Parathyroid adenoma (tissue), 2 donors: ENCODE measurements around the gene NXN.
"Not testable (repeated sequence)": the region's sequence is repeated elsewhere in the genome, so short reads cannot be mapped to it uniquely, and the experiment has no call there.

Experiments
- H2AFZ ChIP-seq: fragments of 300-600 bp; sonication (generic); one replicate; pipeline ENCODE4 v1.7.0; 2017; ENCODE audit warnings: antibody characterized with exemption, mild to moderate bottlenecking
- H3K27ac ChIP-seq: fragments of 300-600 bp; sonication (generic); one replicate; pipeline ENCODE4 v1.7.0; 2017
- H3K27me3 ChIP-seq: fragments of 300-600 bp; sonication (generic); one replicate; pipeline ENCODE4 v1.7.0; 2017; ENCODE audit warnings: low read length; ENCODE audit not compliant: control insufficient read depth, insufficient read depth
- H3K36me3 ChIP-seq: fragments of 300-600 bp; sonication (generic); one replicate; pipeline ENCODE4 v1.7.0; 2017; ENCODE audit warnings: low read length; ENCODE audit not compliant: control insufficient read depth, insufficient read depth
- H3K4me1 ChIP-seq: fragments of 300-600 bp; sonication (generic); one replicate; pipeline ENCODE4 v1.7.0; 2017; ENCODE audit warnings: control low read depth
- H3K4me2 ChIP-seq: fragments of 300-600 bp; sonication (generic); one replicate; pipeline ENCODE4 v1.7.0; 2017; ENCODE audit warnings: low read length
- H3K4me3 ChIP-seq: fragments of 300-600 bp; sonication (generic); one replicate; pipeline ENCODE4 v1.7.0; 2017; ENCODE audit warnings: low read depth, low read length
- H3K79me2 ChIP-seq: fragments of 300-600 bp; sonication (generic); one replicate; pipeline ENCODE4 v1.7.0; 2017; ENCODE audit warnings: control low read depth
- H3K9ac ChIP-seq: fragments of 300-600 bp; sonication (generic); one replicate; pipeline ENCODE4 v1.7.0; 2017; ENCODE audit warnings: mild to moderate bottlenecking
- H3K9me3 ChIP-seq: fragments of 300-600 bp; sonication (generic); one replicate; pipeline ENCODE4 v1.7.0; 2017; ENCODE audit warnings: low read length; ENCODE audit not compliant: control insufficient read depth
- TF ChIP-seq, protein P1 (sequence below): fragments of 300-600 bp; sonication (generic); IDR thresholded peaks from one replicate; pipeline ENCODE4 v1.7.0; 2017; ENCODE audit warnings: antibody characterized with exemption, mild to moderate bottlenecking
- donor health status: primary hyperparathyroidism.

Gene NXN

DNA sequence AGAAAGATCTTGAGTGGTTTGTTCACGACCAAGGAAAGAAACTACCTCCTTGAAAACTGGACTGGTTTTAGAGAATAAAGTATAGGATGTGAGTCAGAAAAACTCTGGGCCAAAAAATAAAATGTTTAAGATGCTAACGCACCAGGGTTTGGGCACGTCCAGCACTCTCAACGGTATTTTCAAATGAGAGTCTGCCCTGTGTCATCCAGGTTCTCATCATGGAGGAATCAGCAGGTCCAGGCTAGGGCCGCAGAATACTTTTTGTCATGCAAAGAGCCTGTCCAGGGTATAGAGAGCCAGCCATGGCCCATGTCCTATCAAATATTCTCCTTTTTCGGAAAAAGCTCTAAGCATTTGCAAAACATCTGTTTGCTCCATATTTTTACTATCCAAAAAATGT is 2.4 kb downstream of the NXN start:
- no peaks in the 10 kb centered on the region for H3K27me3 ChIP-seq
- no peak overlapping the region for H3K27ac ChIP-seq
- no peaks in the 10 kb centered on the region for H3K36me3 ChIP-seq
- H3K4me3 ChIP-seq, result no peak overlapping the region
- H3K79me2 ChIP-seq, result no peaks in the 10 kb centered on the region
- no peaks in the 10 kb centered on the region for H3K9me3 ChIP-seq
- no peak overlapping the region for H3K4me2 ChIP-seq
- H3K4me1 ChIP-seq, result no peaks in the 10 kb centered on the region
- H2AFZ ChIP-seq, result no peak overlapping the region
- H3K9ac ChIP-seq, result no peak overlapping the region
- TF ChIP-seq, protein P1, sequence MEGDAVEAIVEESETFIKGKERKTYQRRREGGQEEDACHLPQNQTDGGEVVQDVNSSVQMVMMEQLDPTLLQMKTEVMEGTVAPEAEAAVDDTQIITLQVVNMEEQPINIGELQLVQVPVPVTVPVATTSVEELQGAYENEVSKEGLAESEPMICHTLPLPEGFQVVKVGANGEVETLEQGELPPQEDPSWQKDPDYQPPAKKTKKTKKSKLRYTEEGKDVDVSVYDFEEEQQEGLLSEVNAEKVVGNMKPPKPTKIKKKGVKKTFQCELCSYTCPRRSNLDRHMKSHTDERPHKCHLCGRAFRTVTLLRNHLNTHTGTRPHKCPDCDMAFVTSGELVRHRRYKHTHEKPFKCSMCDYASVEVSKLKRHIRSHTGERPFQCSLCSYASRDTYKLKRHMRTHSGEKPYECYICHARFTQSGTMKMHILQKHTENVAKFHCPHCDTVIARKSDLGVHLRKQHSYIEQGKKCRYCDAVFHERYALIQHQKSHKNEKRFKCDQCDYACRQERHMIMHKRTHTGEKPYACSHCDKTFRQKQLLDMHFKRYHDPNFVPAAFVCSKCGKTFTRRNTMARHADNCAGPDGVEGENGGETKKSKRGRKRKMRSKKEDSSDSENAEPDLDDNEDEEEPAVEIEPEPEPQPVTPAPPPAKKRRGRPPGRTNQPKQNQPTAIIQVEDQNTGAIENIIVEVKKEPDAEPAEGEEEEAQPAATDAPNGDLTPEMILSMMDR, result no peak

DNA sequence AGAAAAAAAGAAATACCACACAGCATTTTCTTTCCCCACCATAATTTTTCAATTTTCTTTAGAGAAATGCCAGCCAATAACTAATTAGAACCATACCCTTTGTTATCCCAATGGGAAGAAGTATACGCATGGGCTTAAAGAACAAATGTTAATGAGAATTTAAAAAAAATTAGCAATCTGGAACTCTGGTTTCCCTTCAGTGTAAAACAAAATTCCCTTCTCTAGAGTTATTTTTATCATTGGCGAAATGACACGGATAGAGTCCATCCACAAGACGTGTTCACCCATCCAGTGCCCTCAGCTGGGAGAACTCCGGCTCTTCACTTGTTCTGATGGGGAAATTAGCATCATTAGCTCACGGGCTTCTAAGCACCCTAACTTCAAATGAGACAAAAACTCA is 3.3 kb downstream of the NXN start:
- no peaks in the 10 kb centered on the region for H3K79me2 ChIP-seq
- H3K4me2 ChIP-seq, result no peak overlapping the region
- no peaks in the 10 kb centered on the region for H3K36me3 ChIP-seq
- no peak overlapping the region for H3K27ac ChIP-seq
- no peak overlapping the region for H3K4me3 ChIP-seq
- TF ChIP-seq, protein P1, result no peak
- H3K9ac ChIP-seq, result no peak overlapping the region
- H3K27me3 ChIP-seq, result no peaks in the 10 kb centered on the region
- H3K4me1 ChIP-seq, result no peaks in the 10 kb centered on the region
- H3K9me3 ChIP-seq, result no peaks in the 10 kb centered on the region
- H2AFZ ChIP-seq, result no peak overlapping the region

DNA sequence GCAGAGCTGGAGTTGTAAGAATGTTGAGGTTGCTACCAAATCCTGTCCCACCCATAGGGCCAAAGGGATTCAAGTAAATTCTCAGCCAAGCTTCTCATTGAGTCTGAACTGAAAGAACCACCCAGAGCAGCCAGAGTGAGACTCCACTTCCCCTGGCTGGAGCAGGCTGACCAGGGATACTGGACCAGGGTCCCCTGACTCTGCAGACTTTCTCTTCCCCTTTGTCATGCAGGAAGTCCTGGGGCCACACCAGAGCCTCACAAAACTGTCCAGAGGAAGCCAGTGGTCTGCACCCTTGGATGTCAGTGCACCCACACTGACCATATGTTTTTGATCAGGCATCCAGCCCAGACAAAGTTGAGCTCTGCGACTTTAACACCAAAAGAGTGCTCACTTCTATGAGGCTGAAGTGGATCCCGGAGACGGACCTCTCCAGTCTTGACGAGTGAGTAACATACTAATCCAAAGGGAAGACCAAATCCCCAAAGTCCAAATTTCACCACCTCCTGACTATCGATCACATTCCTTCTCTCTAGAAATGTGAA is 4.1 kb downstream of the NXN start:
- H3K27ac ChIP-seq, result no peak overlapping the region
- no peaks in the 10 kb centered on the region for H3K36me3 ChIP-seq
- no peaks in the 10 kb centered on the region for H3K79me2 ChIP-seq
- H2AFZ ChIP-seq, result no peak overlapping the region
- no peak overlapping the region for H3K4me3 ChIP-seq
- no peaks in the 10 kb centered on the region for H3K4me1 ChIP-seq
- TF ChIP-seq, protein P1, result no peak
- H3K27me3 ChIP-seq, result no peaks in the 10 kb centered on the region
- no peaks in the 10 kb centered on the region for H3K9me3 ChIP-seq
- no peak overlapping the region for H3K4me2 ChIP-seq
- no peak overlapping the region for H3K9ac ChIP-seq

DNA sequence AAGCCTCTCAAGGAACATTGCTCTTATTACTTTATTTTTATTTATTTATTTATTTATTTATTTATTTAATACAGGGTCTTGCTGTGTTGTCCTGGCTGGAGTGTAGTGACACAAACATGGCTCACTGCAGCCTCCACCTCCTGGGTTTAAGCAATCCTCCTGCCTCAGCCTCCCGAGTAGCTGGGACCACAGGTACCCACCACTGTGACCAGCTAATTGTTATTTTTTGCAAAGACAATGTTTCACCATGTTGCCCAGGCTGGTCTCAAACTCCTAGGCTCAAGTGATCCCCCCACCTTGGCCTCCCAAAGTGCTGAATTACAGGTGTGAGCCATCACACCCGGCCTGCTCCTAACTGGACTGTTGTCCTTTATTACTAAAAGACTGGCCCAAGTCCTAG is 4.8 kb downstream of the NXN start:
- not testable (repeated sequence) for H3K27me3 ChIP-seq, H3K27ac ChIP-seq, H3K79me2 ChIP-seq, H3K9ac ChIP-seq, H3K9me3 ChIP-seq, H3K4me3 ChIP-seq, H3K4me2 ChIP-seq, H3K36me3 ChIP-seq, H3K4me1 ChIP-seq, H2AFZ ChIP-seq

DNA sequence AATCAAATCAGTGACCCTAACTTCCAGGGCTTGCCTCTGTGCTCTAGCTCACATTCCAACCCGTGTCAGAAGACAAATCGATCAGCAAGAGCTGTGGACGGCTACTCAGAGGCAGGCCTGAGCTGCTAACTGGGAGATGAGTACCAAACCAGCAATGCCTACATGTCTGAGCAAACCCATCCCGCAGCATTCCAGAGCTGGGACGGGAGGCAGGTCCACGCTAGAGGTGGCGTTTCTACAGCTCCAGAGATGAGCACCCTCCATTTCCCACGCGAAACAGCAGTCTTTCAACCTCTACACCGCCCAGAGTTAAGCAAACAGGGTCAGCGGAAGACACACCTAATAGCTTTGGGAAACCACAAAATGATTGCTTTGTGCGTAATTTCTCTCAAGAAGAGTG is 6.5 kb downstream of the NXN start:
- no peaks in the 10 kb centered on the region for H3K9me3 ChIP-seq
- no peaks in the 10 kb centered on the region for H3K4me1 ChIP-seq
- H3K9ac ChIP-seq, result no peak overlapping the region
- no peaks in the 10 kb centered on the region for H3K79me2 ChIP-seq
- H3K4me3 ChIP-seq, result no peak overlapping the region
- H3K27me3 ChIP-seq, result no peaks in the 10 kb centered on the region
- no peak overlapping the region for H2AFZ ChIP-seq
- H3K27ac ChIP-seq, result no peak overlapping the region
- H3K4me2 ChIP-seq, result no peak overlapping the region
- H3K36me3 ChIP-seq, result no peaks in the 10 kb centered on the region
- TF ChIP-seq, protein P1, result no peak

DNA sequence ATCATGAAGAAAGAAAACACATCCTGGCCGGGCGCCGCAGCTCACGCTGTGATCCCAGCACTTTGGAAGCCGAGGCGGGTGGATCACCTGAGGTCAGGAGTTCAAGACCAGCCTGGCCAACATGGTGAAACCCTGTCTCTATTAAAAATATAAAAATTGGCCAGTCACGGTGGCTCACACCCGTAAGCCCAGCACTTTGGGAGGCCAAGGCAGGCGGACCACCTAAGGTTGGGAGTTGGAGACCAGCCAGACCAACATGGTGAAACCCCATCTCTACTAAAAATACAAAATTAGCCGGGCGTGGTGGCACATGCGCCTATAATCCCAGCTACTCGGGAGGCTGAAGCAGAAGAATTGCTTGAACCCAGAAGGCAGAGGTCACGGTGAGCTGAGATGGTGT is 7.7 kb downstream of the NXN start:
- H2AFZ ChIP-seq, H3K9me3 ChIP-seq, H3K4me1 ChIP-seq, H3K27me3 ChIP-seq, H3K79me2 ChIP-seq, H3K27ac ChIP-seq, H3K36me3 ChIP-seq, H3K9ac ChIP-seq, H3K4me2 ChIP-seq, H3K4me3 ChIP-seq: not testable (repeated sequence)
